ENCODE measurements around the gene RASA3.

Gene RASA3

GRCh38 chr13:114035186-114035582, 97.2 kb downstream of the RASA3 start:
- DNase-seq (ENCODE audit: low read depth in 2 of 2), result no peak

- DNase-seq (ENCODE audit: low read depth in 2 of 2), result no peak
Measured at GRCh38 chr13:114034481-114034891, 97.9 kb downstream of the RASA3 start.

GRCh38 chr13:114033541-114034315, 98.7 kb downstream of the RASA3 start:
- DNase-seq (ENCODE audit: low read depth in 2 of 2), result no peak

- no peak for DNase-seq (ENCODE audit: low read depth in 2 of 2)
Measured at GRCh38 chr13:114032126-114032799, 100.2 kb downstream of the RASA3 start.

- no peak for DNase-seq (ENCODE audit: low read depth in 2 of 2)
Measured at GRCh38 chr13:114031631-114032030, 100.8 kb downstream of the RASA3 start.

GRCh38 chr13:114030666-114031610, 101.5 kb downstream of the RASA3 start:
- no peak for DNase-seq (ENCODE audit: low read depth in 2 of 2)

GRCh38 chr13:114029866-114030625, 102.4 kb downstream of the RASA3 start:
- no peak for DNase-seq (ENCODE audit: low read depth in 2 of 2)

- no peak for DNase-seq (ENCODE audit: low read depth in 2 of 2)
Measured at GRCh38 chr13:114027826-114028225, 104.6 kb downstream of the RASA3 start.

- no peak for DNase-seq (ENCODE audit: low read depth in 2 of 2)
Measured at GRCh38 chr13:114027046-114027715, 105.2 kb downstream of the RASA3 start.

GRCh38 chr13:114026481-114026880, 105.9 kb downstream of the RASA3 start:
- no peak for DNase-seq (ENCODE audit: low read depth in 2 of 2)

- DNase-seq (ENCODE audit: low read depth in 2 of 2), result no peak
Measured at GRCh38 chr13:114025714-114026431, 106.5 kb downstream of the RASA3 start.

GRCh38 chr13:114025405-114025713, 107.1 kb downstream of the RASA3 start:
- DNase-seq (ENCODE audit: low read depth in 2 of 2), result no peak

GRCh38 chr13:114024603-114025404, 107.6 kb downstream of the RASA3 start:
- no peak for DNase-seq (ENCODE audit: low read depth in 2 of 2)

GRCh38 chr13:114023716-114024602, 108.5 kb downstream of the RASA3 start:
- no peak for DNase-seq (ENCODE audit: low read depth in 2 of 2)

GRCh38 chr13:114022876-114023275, 109.5 kb downstream of the RASA3 start:
- no peak for DNase-seq (ENCODE audit: low read depth in 2 of 2)

- DNase-seq (ENCODE audit: low read depth in 2 of 2), result no peak
Measured at GRCh38 chr13:114022309-114022669, 110.1 kb downstream of the RASA3 start.

GRCh38 chr13:114021464-114022308, 110.7 kb downstream of the RASA3 start:
- DNase-seq (ENCODE audit: low read depth in 2 of 2), result no peak
